Breast epithelium (tissue), 4 donors: ENCODE data around the gene PELI2. TPM values are rescaled to one million over a fixed set of nuclear protein-coding genes. Genes with fewer than 3 reads are reported as not detected.

ENCODE experiments used
- DNase-seq, 2 donors: peaks; one replicate each; pipeline ENCODE4 v3.0.0-alpha.2; 2019; ENCODE audit warnings: low spot score in 2 of 2
- H3K27ac ChIP-seq, 2 donors: fragments of 200-600 bp; sonication (generic) in 1 of 2; one replicate each; pipeline ENCODE4 v1.5.1; 2016 to 2019; ENCODE audit warnings: mild to moderate bottlenecking in 1 of 2
- H3K27me3 ChIP-seq, 2 donors: fragments of 200-600 bp; sonication (generic) in 1 of 2; one replicate each; pipeline versions ENCODE4 v1.5.1 to v1.6.0; 2017 to 2019; ENCODE audit warnings: control low read depth in 1 of 2, mild to moderate bottlenecking in 1 of 2
- H3K36me3 ChIP-seq: fragments of 200-600 bp; one replicate; pipeline ENCODE4 v1.5.1; 2019
- H3K4me1 ChIP-seq, 2 donors: fragments of 200-600 bp; sonication (generic); one replicate each; pipeline ENCODE4 v1.5.1; 2016 to 2019; ENCODE audit warnings: control low read depth in 1 of 2
- H3K4me3 ChIP-seq, 3 donors: fragments of 200-600 bp; sonication (generic); 1 replicate in 2 of 3; 2 replicates in 1 of 3; pipeline ENCODE4 v1.5.1; 2016 to 2019; ENCODE audit warnings: mild to moderate bottlenecking in 3 of 3, moderate library complexity in 2 of 3
- H3K9me3 ChIP-seq, 2 donors: fragments of 200-600 bp; sonication (generic) in 1 of 2; one replicate each; pipeline ENCODE4 v1.5.1; 2016 to 2019; ENCODE audit warnings: control low read depth in 1 of 2
- POLR2A ChIP-seq: fragments of 450-650 bp; IDR thresholded peaks from one replicate; pipeline ENCODE4 v1.6.1; 2016; ENCODE audit warnings: antibody characterized with exemption, mild to moderate bottlenecking, moderate library complexity
- POLR2AphosphoS5 ChIP-seq, 3 donors: sonication (generic); formaldehyde crosslinking; IDR thresholded peaks; one replicate each; pipeline ENCODE4 v1.6.1; 2017; ENCODE audit warnings: antibody characterized with exemption in 3 of 3
- intact Hi-C: fragments of 100-400 bp; cut with DNase I; formaldehyde crosslinking; loops from one replicate; pipeline ENCODE4 v1.15.1; 2023; ENCODE audit warnings: low total_unique reads
- total RNA-seq, 3 donors: library from RNA; depleted of rRNA; stranded (reverse); fragments of >200 nt; gene quantifications; one replicate each; pipeline ENCODE4 v1.1.0, GENCODE V29; 2016
- TF ChIP-seq, protein P1 (sequence below), 3 donors: fragments of 450-650 bp; IDR thresholded peaks; one replicate each; pipeline ENCODE4 v1.5.1; 2016 to 2017; ENCODE audit warnings: antibody characterized with exemption in 3 of 3, mild to moderate bottlenecking in 3 of 3, moderate library complexity in 3 of 3

The PELI2 gene
- total RNA-seq, 3 donors from 2014 or later, result 11.5 to 24.1 (median 16.2) TPM

DNA sequence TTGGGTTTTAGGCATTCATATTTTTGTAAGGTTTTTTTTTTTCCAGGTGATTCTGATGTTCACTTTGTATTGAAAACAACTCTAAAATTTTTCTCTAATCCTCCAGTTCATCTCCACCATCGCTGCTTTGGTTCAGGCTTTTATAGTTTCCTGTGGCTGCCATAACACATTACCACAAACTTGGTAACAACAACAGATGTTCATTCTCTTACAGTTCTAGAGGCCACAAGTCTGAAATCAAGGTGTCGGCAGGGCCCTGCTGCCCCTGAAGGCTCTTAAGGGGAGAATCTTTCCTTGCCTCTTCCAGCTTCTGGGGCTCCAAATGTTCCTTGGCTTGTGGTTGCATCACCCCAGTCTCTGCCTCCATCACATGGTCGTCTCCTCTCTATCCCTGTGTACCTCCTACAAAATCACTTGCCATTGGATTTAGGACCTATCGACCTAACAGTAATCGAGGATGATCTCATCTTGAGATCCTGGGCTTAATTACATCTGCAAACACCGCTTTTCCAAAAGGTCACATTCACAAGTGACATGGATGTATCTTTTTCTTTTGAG, 55.2 kb downstream of the PELI2 start:
- Histone ChIP-seq H3K36me3 (no peaks in the 10 kb centered on the region), H3K4me1 (peaks cover 0 to 9% of the 10 kb centered on the region in 2 donors), H3K4me3 (no peak overlapping the region), H3K27me3 (no peaks in the 10 kb centered on the region), H3K9me3 (no peaks in the 10 kb centered on the region), H3K27ac (no peak overlapping the region)
- DNase-seq, result no peak
- TF ChIP-seq POLR2A, result no peak
- TF ChIP-seq POLR2AphosphoS5 (IDR thresholded peaks at IDR 0.05), result no peak
- TF ChIP-seq, protein P1, sequence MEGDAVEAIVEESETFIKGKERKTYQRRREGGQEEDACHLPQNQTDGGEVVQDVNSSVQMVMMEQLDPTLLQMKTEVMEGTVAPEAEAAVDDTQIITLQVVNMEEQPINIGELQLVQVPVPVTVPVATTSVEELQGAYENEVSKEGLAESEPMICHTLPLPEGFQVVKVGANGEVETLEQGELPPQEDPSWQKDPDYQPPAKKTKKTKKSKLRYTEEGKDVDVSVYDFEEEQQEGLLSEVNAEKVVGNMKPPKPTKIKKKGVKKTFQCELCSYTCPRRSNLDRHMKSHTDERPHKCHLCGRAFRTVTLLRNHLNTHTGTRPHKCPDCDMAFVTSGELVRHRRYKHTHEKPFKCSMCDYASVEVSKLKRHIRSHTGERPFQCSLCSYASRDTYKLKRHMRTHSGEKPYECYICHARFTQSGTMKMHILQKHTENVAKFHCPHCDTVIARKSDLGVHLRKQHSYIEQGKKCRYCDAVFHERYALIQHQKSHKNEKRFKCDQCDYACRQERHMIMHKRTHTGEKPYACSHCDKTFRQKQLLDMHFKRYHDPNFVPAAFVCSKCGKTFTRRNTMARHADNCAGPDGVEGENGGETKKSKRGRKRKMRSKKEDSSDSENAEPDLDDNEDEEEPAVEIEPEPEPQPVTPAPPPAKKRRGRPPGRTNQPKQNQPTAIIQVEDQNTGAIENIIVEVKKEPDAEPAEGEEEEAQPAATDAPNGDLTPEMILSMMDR (IDR thresholded peaks at IDR 0.05), result no peak
- intact Hi-C loops, result no loop called here

DNA sequence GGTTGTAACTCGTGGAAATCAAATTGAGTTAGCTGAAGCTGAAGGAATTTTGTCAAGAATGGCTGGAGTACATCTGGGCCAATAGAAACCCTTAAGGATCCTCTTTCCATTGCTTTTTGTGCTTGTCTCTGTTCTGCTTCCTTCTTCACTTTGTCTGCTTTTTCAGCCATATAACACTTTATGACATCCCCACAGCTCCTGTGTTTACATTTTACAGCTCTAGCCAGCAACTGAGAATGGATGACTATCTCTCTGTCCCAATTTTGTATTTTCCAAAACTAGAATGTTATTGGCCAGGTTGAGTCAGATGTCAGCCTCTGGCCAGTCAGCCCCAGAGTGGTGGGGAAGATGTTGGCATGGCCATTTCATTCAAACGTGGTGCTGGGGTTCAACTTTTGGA, 57.6 kb downstream of the PELI2 start:
- DNase-seq, result no peak
- Histone ChIP-seq H3K27me3 (no peaks in the 10 kb centered on the region), H3K4me3 (no peak overlapping the region), H3K27ac (no peak overlapping the region), H3K36me3 (no peaks in the 10 kb centered on the region), H3K4me1 (peaks cover 0 to 9% of the 10 kb centered on the region in 2 donors), H3K9me3 (no peaks in the 10 kb centered on the region)
- intact Hi-C loops, result no loop called here
- no peak for TF ChIP-seq POLR2A
- TF ChIP-seq, protein P1 (IDR thresholded peaks at IDR 0.05), result no peak
- no peak for TF ChIP-seq POLR2AphosphoS5 (IDR thresholded peaks at IDR 0.05)

DNA sequence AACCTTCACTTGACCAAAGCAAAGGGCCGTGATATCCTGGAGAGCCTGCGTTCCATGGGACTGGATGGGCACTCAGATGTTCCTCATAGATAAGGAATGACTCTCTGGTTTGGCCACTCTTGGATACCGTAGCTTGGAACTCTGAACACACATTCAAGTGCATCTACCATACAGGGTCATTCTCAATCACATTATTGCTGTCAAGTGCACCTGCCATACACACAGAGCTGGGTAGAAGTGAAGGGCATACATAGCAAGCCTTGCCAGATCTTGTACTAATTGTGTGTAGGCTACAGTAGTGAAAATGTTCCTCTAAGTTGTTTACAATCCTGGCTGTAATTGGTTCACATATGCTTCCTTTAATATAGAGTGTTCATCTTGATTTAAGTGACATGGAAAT, 58.3 kb downstream of the PELI2 start:
- H3K36me3 ChIP-seq, result no peaks in the 10 kb centered on the region
- peaks cover 0 to 9% of the 10 kb centered on the region in 2 donors for H3K4me1 ChIP-seq
- no peak for DNase-seq
- no peaks in the 10 kb centered on the region for H3K27me3 ChIP-seq
- no peak overlapping the region for H3K27ac ChIP-seq
- no peak overlapping the region for H3K4me3 ChIP-seq
- H3K9me3 ChIP-seq, result no peaks in the 10 kb centered on the region
- intact Hi-C loops, result no loop called here
- no peak for TF ChIP-seq POLR2A

DNA sequence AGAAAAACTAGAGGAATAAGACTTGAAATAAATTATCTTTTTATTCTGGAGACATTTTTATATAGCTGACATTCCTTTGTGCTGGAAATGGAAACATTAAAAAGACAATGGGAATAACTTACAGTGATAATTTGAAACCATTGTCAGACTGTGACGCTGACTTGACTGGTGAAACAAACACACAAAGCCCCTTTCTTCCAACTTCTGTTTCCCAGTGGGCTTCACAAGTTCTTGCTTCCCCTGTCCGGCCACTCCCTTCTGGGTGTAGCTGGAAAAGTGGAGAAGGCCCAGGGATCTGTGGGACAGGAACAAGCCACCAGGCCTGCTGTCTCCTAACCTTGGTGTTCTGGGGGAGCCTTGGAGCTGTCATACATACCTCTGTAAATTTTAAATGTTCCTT, 58.8 kb downstream of the PELI2 start:
- Histone ChIP-seq H3K4me1 (peaks cover 0 to 8% of the 10 kb centered on the region in 2 donors), H3K27me3 (no peaks in the 10 kb centered on the region), H3K27ac (no peak overlapping the region), H3K9me3 (no peaks in the 10 kb centered on the region), H3K36me3 (no peaks in the 10 kb centered on the region), H3K4me3 (no peak overlapping the region)
- no peak for TF ChIP-seq POLR2AphosphoS5 (IDR thresholded peaks at IDR 0.05)
- TF ChIP-seq, protein P1 (IDR thresholded peaks at IDR 0.05), result no peak
- TF ChIP-seq POLR2A, result no peak
- DNase-seq, result no peak
- intact Hi-C loops, result no loop called here

DNA sequence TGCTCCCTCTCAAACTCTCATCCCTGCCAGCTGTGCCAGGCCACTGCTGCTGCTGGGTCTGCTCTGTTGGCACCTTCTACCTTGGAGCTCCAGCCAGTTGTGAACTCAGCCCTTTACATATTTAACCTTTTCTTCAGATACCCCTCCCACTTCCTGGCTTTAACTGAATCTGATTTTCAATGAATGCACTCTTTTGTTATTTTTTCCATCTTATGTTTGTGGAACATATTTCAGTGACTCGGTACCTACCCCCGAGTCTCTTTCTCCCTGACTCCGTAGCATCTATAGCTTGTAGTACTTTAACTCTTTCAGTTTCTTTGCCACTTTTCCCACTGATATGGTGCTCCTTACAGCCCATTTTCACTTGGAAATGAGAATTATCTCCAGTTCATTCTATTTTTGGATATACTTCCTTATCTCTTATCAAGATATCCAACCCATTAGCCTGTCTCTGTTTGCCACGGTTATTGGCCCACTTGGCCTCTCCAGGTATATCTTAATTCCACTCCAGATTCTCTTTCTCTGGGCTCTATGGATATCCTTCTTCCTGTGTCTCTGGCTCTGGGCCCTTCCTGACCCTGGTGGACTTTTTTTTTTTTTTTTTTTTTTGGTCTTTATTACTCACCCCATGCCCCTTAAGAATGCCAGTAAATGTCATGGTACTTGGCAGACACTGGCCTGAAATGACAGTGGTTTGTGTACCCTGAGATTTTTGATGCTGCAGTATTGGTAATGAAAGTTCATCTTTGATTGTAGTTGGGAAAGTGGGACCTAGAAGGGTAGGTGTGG, 62.7 kb downstream of the PELI2 start:
- no peak for DNase-seq
- Histone ChIP-seq H3K27ac (no peak overlapping the region), H3K4me1 (no peaks in the 10 kb centered on the region), H3K27me3 (no peaks in the 10 kb centered on the region), H3K9me3 (no peaks in the 10 kb centered on the region), H3K36me3 (no peaks in the 10 kb centered on the region), H3K4me3 (no peak overlapping the region)
- intact Hi-C loops, result no loop called here
- TF ChIP-seq POLR2AphosphoS5 (IDR thresholded peaks at IDR 0.05) (no peak), POLR2A (no peak)
- TF ChIP-seq, protein P1 (IDR thresholded peaks at IDR 0.05), result no peak
